K562 (cell line): ENCODE results near the gene CAPZA1. TPM values are rescaled to one million over a fixed set of nuclear protein-coding genes. Genes with fewer than 3 reads are reported as not detected.

Source experiments
- CBX8 ChIP-seq: fragments of 200-600 bp; sonication (generic); IDR thresholded peaks from 2 replicates; pipeline ENCODE4 v1.6.1; 2012; ENCODE audit warnings: borderline replicate concordance, mixed run types, low read depth, mild to moderate bottlenecking, moderate library complexity, mixed read lengths, low read length, control low read depth, inconsistent platforms; ENCODE audit not compliant: poor library complexity, severe bottlenecking; ENCODE audit errors: extremely low read depth
- EP300 ChIP-seq: IDR thresholded peaks from 2 replicates; pipeline ENCODE4 v1.6.1; 2012; ENCODE audit warnings: low read length, improper control_type of control experiment
- ETS2 ChIP-seq: IDR thresholded peaks from 2 replicates; pipeline ENCODE4 v1.6.1; 2016; ENCODE audit warnings: borderline replicate concordance, missing genetic modification characterization, mild to moderate bottlenecking, moderate library complexity, missing compliant biosample characterization; ENCODE audit not compliant: poor library complexity, severe bottlenecking
- HMG20A ChIP-seq: fragments of 450-650 bp; formaldehyde crosslinking; conservative IDR thresholded peaks from 2 replicates; pipeline ENCODE4 v1.4.0; 2020; ENCODE audit warnings: mild to moderate bottlenecking, mixed read lengths
- IRF2 ChIP-seq: sonication (generic); formaldehyde crosslinking; IDR thresholded peaks from 2 replicates; pipeline ENCODE4 v1.8.1; 2022; ENCODE audit warnings: mild to moderate bottlenecking, missing genetic modification reagents
- KDM2B ChIP-seq: fragments of 250-450 bp; sonication (Bioruptor Pico); IDR thresholded peaks from 2 replicates; pipeline ENCODE4 v1.8.0; 2021; ENCODE audit warnings: mild to moderate bottlenecking, moderate library complexity
- MBD1 ChIP-seq: fragments of 250-450 bp; sonication (Bioruptor Pico); IDR thresholded peaks from 2 replicates; pipeline ENCODE4 v1.8.0; 2022; ENCODE audit warnings: inconsistent platforms
- MEF2A ChIP-seq: IDR thresholded peaks from 2 replicates; pipeline ENCODE4 v1.6.1; 2011; ENCODE audit warnings: low read depth, mild to moderate bottlenecking, low read length, moderate library complexity; ENCODE audit not compliant: control insufficient read depth
- NCOA4 ChIP-seq: fragments of 450-650 bp; IDR thresholded peaks from 2 replicates; pipeline ENCODE4 v1.6.1; 2018; ENCODE audit warnings: mild to moderate bottlenecking; ENCODE audit not compliant: partially characterized antibody
- NUFIP1 ChIP-seq: fragments of 450-650 bp; IDR thresholded peaks from 2 replicates; pipeline ENCODE4 v1.6.1; 2018; ENCODE audit not compliant: partially characterized antibody
- PHB ChIP-seq: fragments of 250-450 bp; sonication (Bioruptor Pico); IDR thresholded peaks from 2 replicates; pipeline ENCODE4 v1.5.0; 2021
- RAD21 ChIP-seq, 2 experiments: fragments of 250-450 bp in 1 of 2; fragments of 450-650 bp in 1 of 2; sonication (Bioruptor Pico) in 1 of 2; formaldehyde crosslinking in 1 of 2; IDR thresholded peaks in 1 of 2; conservative IDR thresholded peaks in 1 of 2; 2 replicates each; pipeline versions ENCODE4 v1.4.0 to v1.8.0; 2020 to 2022; ENCODE audit warnings: mild to moderate bottlenecking in 2 of 2, moderate library complexity in 1 of 2
- RBFOX2 ChIP-seq: fragments of 200-400 bp; formaldehyde crosslinking; IDR thresholded peaks from 2 replicates; pipeline ENCODE4 v1.6.1; 2017; ENCODE audit warnings: low read depth, mild to moderate bottlenecking, low read length, moderate library complexity
- SMAD1 ChIP-seq: fragments of 150-350 bp; IDR thresholded peaks from 2 replicates; pipeline ENCODE4 v1.6.1; 2014; ENCODE audit warnings: low read length, low read depth; ENCODE audit not compliant: partially characterized antibody
- TFAM ChIP-seq: fragments of 250-450 bp; sonication (Bioruptor Pico); conservative IDR thresholded peaks from 2 replicates; pipeline ENCODE4 v1.5.0; 2021; ENCODE audit warnings: mild to moderate bottlenecking, moderate library complexity
- TOE1 ChIP-seq, 2 experiments: fragments of 450-650 bp in 1 of 2; sonication (generic) in 1 of 2; formaldehyde crosslinking in 1 of 2; IDR thresholded peaks; 2 replicates each; pipeline versions ENCODE4 v1.7.1 to v1.8.0; 2016 to 2022; ENCODE audit warnings: borderline replicate concordance in 2 of 2, mild to moderate bottlenecking in 2 of 2, antibody characterized with exemption in 1 of 2, inconsistent platforms in 1 of 2, low read depth in 1 of 2, missing genetic modification reagents in 1 of 2, moderate library complexity in 1 of 2
- U2AF1 ChIP-seq: fragments of 200-400 bp; formaldehyde crosslinking; optimal IDR thresholded peaks from 2 replicates; pipeline ENCODE3; 2017; ENCODE audit warnings: mild to moderate bottlenecking, low read depth, low read length, moderate library complexity
- ZBTB33 ChIP-seq: sonication (generic); formaldehyde crosslinking; IDR thresholded peaks from 2 replicates; pipeline ENCODE4 v1.8.1; 2023; ENCODE audit warnings: mild to moderate bottlenecking, missing genetic modification reagents
- ZFP36 ChIP-seq: fragments of 150-350 bp; IDR thresholded peaks from 2 replicates; pipeline ENCODE4 v1.6.1; 2018; ENCODE audit warnings: low read length, low read depth; ENCODE audit not compliant: partially characterized antibody
- ZNF165 ChIP-seq: fragments of 250-450 bp; sonication (Bioruptor Pico); IDR thresholded peaks from 2 replicates; pipeline ENCODE4 v1.4.0; 2020; ENCODE audit warnings: borderline replicate concordance
- ZNF76 ChIP-seq: fragments of 250-450 bp; sonication (Bioruptor Pico); IDR thresholded peaks from 2 replicates; pipeline ENCODE4 v1.4.0; 2020; ENCODE audit warnings: mild to moderate bottlenecking, moderate library complexity, borderline replicate concordance
- polyA plus RNA-seq, 8 experiments: library from polyadenylated mRNA; depleted of rRNA in 4 of 8; stranded (reverse) in 5 of 8; unstranded in 3 of 8; fragments of >200 nt; fragmentation: Nextera tagmentation in 2 of 8; fragmentation: Illumina TruSeq in 1 of 8; extraction: Ambion mirVana in 2 of 8; extraction: Trizol in 1 of 8; gene quantifications; 2 replicates each; pipeline versions ENCODE4 v1.2.1 to v1.2.3, GENCODE V29; 2011 to 2014; ENCODE audit warnings: inconsistent platforms in 1 of 8, missing spikeins in 1 of 8
- total RNA-seq, 7 experiments: library from RNA; depleted of rRNA in 6 of 7; stranded (reverse); fragments of >200 nt in 6 of 7; fragmentation: Illumina TruSeq in 2 of 7; extraction: Trizol in 2 of 7; gene quantifications; 2 replicates each; pipeline versions ENCODE4 v1.2.1 to v1.2.3, GENCODE V29; 2011 to 2021; ENCODE audit warnings: low replicate concordance in 1 of 7

The CAPZA1 gene
- total and polyA plus RNA-seq, 9 of the 15 experiments (the other 6 are each of a cell fraction or from before 2014, with no cell fraction given), result 237 to 1,020 (median 306) TPM

GRCh38 chr1:112673592-112674439 lies 54.2 kb downstream of the CAPZA1 start (continued):
- TF ChIP-seq ZBTB33 (CRISPR knock-in tag), result no peak; the same call in 1 of the 2 replicates
- no peak for TF ChIP-seq KDM2B (CRISPR knock-in tag)
- TF ChIP-seq HMG20A (CRISPR knock-in tag), result no peak
- no peak for TF ChIP-seq CBX8
- TF ChIP-seq NCOA4, result no peak
- TF ChIP-seq MEF2A, result no peak
- TF ChIP-seq NUFIP1, result no peak
- TF ChIP-seq MBD1, result no peak
- no peak for TF ChIP-seq TFAM (CRISPR knock-in tag)
- no peak for TF ChIP-seq TOE1 (IDR thresholded peaks at IDR 0.05; ENCODE audit: borderline replicate concordance)
- TF ChIP-seq TOE1 (CRISPR knock-in tag; IDR thresholded peaks at IDR 0.05; ENCODE audit: borderline replicate concordance, low read depth), result no peak
- no peak for TF ChIP-seq ZNF76
- no peak for TF ChIP-seq U2AF1
- TF ChIP-seq IRF2, result no peak
- no peak for TF ChIP-seq ZFP36
- no peak for TF ChIP-seq RBFOX2
- no peak for TF ChIP-seq EP300
- TF ChIP-seq PHB (CRISPR knock-in tag), result no peak
- TF ChIP-seq RAD21 (CRISPR knock-in tag; conservative IDR thresholded peaks at IDR 0.05 in 1 of 2, IDR thresholded peaks at IDR 0.05 in 1 of 2), result peak; percentile 15 to 41; a peak in 3 of 4 replicates
- no peak for TF ChIP-seq ZNF165 (CRISPR knock-in tag)
- TF ChIP-seq SMAD1, result no peak
- TF ChIP-seq ETS2 (tag), result no peak
